SJCRH30 (cell line): ENCODE results near the gene GTF3C1. TPM values are rescaled to one million over a fixed set of nuclear protein-coding genes. Genes with fewer than 3 reads are reported as not detected.
"Not testable (repeated sequence)": the region's sequence is repeated elsewhere in the genome, so short reads cannot be mapped to it uniquely, and the experiment has no call there.

Experiments used
- DNase-seq, 2 experiments: peaks; one replicate each; pipeline ENCODE4 v3.0.0-alpha.2; 2015 to 2020
- H3K27ac ChIP-seq: fragments of 250-450 bp; sonication (Bioruptor Pico); 2 replicates; pipeline ENCODE4 v1.5.1; 2020; ENCODE audit warnings: mild to moderate bottlenecking, moderate library complexity
- H3K27me3 ChIP-seq: fragments of 250-450 bp; sonication (Bioruptor Pico); 2 replicates; pipeline ENCODE4 v1.5.1; 2020; ENCODE audit warnings: mild to moderate bottlenecking, moderate library complexity
- H3K36me3 ChIP-seq: fragments of 250-450 bp; sonication (Bioruptor Pico); 2 replicates; pipeline ENCODE4 v1.5.1; 2020; ENCODE audit warnings: mild to moderate bottlenecking, moderate library complexity
- H3K4me1 ChIP-seq: fragments of 250-450 bp; sonication (Bioruptor Pico); 2 replicates; pipeline ENCODE4 v1.5.1; 2020; ENCODE audit warnings: mild to moderate bottlenecking, moderate library complexity
- H3K4me3 ChIP-seq: fragments of 250-450 bp; sonication (Bioruptor Pico); 2 replicates; pipeline ENCODE4 v1.5.1; 2020; ENCODE audit warnings: mild to moderate bottlenecking, moderate library complexity
- H3K9me3 ChIP-seq: fragments of 250-450 bp; sonication (Bioruptor Pico); replicated peaks from 2 replicates; pipeline ENCODE4 v1.5.1; 2020; ENCODE audit warnings: mild to moderate bottlenecking, moderate library complexity
- total RNA-seq: library from RNA; depleted of rRNA; stranded (reverse); fragments of >200 nt; shearing (Covaris generic); gene quantifications from 2 replicates; pipeline ENCODE4 v1.2.3, GENCODE V29; 2014

Gene GTF3C1
- total RNA-seq, 1 experiment from 2014 or later: 124 TPM

DNA sequence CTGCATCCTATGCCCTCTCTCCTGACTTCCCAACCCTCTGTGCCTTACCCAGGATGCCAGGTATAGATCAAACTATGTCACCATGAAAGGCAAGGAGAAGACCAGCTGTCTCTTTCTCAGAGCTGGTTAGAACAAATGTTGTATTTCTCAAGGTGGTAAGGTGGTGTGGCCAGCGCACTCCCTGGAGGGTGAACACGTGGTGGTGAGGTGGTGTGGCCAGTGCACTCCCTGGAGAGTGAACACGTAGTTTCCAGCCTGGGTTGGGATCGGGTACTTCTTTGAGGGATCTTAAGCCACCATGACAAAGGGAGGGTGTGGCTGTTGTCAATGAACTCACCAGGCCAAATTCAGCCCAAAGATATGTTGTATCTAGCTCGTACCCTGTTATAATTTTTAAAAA, 27.0 kb upstream of the GTF3C1 start:
- DNase-seq: peak; percentile 15 to 29
- Histone ChIP-seq H3K27ac (peak overlapping the region; percentile 36; the same call in 1 of the 2 replicates), H3K9me3 (no peaks in the 10 kb centered on the region), H3K4me3 (no peak overlapping the region), H3K36me3 (no peaks in the 10 kb centered on the region), H3K4me1 (peaks cover 37% of the 10 kb centered on the region), H3K27me3 (no peaks in the 10 kb centered on the region)

GRCh38 chr16:27572711-27573110, 23.0 kb upstream of the GTF3C1 start:
- DNase-seq: no peak
- 0 out of 2 replicates have a peak, but pooled peaks cover 2% of the 10 kb centered on the region for H3K36me3 ChIP-seq
- no peaks in the 10 kb centered on the region for H3K27me3 ChIP-seq
- no peaks in the 10 kb centered on the region for H3K9me3 ChIP-seq
- H3K4me1 ChIP-seq: peaks cover 24% of the 10 kb centered on the region
- H3K27ac ChIP-seq: peak overlapping the region; percentile 53
- H3K4me3 ChIP-seq: no peak overlapping the region

DNA sequence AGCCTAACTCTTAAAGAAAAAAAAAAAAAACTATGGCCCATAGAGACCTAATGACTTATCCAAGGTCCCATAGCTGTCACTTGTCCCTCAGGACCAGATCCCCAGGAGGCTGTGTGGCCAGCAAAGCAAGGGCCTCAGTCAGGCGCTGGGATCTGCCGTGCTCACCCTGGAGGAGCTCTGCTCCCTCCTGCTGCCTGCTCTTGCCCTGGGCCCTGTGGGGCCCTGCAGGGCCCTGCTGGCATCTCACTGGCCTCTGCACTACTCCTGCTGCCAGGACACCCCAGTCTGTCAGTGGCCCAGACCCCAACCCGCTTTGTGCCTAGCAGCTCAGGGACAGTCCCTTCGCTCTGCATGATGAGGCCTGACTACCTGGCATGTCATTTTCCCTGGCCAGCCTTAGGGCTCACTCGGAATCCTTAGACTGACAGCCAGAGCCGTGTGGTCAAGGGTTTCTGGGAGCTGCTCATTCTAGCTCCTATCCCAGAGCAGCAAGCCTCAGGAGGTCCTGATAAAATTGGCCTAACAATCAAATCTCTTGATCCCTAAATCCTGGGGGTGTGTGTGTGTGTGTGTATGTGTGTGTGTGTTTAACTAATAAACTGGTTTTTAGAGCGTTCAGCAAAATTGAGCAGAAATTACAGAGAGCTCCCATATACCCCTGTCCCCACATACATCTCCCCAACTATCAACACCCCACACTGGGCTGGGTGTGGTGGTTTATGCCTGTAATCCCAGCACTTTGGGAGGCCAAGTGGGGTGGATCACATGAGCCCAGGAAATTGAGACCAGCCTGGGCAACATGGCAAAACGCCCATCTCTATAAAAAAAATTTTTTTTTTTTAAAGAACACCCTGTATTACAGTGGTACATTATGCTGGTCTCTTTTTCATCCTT, 22.0 kb upstream of the GTF3C1 start:
- Histone ChIP-seq H3K4me3 (no peak overlapping the region), H3K36me3 (0 out of 2 replicates have a peak, but pooled peaks cover 2% of the 10 kb centered on the region), H3K9me3 (no peaks in the 10 kb centered on the region), H3K4me1 (peaks cover 16% of the 10 kb centered on the region), H3K27ac (peak overlapping the region; percentile 53), H3K27me3 (no peaks in the 10 kb centered on the region)
- peak; percentile 38 to 41 for DNase-seq

- peaks cover 16% of the 10 kb centered on the region for H3K4me1 ChIP-seq
- not testable (repeated sequence) for H3K9me3 ChIP-seq, H3K4me3 ChIP-seq, DNase-seq, H3K36me3 ChIP-seq, H3K27me3 ChIP-seq, H3K27ac ChIP-seq
These were observed 21.3 kb upstream of the GTF3C1 start for GRCh38 chr16:27570986-27571385.

- Histone ChIP-seq H3K36me3 (0 out of 2 replicates have a peak, but pooled peaks cover 2% of the 10 kb centered on the region), H3K27ac (no peak overlapping the region), H3K4me3 (no peak overlapping the region), H3K9me3 (no peaks in the 10 kb centered on the region), H3K27me3 (no peaks in the 10 kb centered on the region), H3K4me1 (peaks cover 16% of the 10 kb centered on the region)
- DNase-seq: no peak
These were observed 18.4 kb upstream of the GTF3C1 start for GRCh38 chr16:27568077-27568476.

DNA sequence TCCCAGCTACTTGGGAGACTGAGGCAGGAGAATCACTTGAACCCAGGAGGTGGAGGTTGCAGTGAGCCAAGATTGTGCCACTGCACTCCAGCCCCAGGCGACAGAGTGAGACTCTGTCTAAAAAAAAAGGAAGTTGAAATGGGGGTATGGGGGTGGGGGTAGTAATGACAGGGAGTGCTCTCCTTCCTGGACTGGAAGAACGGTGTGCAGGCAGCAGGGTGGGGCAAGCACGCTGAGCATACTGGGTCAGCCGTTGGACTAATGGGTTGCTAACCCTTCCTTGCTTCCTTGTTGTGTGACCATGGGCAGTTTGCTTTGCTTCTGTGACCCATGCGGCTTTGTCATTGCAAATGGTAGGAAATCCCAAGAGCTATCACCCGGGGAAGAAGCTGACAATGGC, 16.7 kb upstream of the GTF3C1 start:
- DNase-seq: no peak
- no peak overlapping the region for H3K4me3 ChIP-seq
- H3K27ac ChIP-seq: no peak overlapping the region
- H3K9me3 ChIP-seq: no peaks in the 10 kb centered on the region
- H3K4me1 ChIP-seq: peaks cover 1% of the 10 kb centered on the region; the same call in 1 of the 2 replicates
- 0 out of 2 replicates have a peak, but pooled peaks cover 2% of the 10 kb centered on the region for H3K36me3 ChIP-seq
- no peaks in the 10 kb centered on the region for H3K27me3 ChIP-seq

DNA sequence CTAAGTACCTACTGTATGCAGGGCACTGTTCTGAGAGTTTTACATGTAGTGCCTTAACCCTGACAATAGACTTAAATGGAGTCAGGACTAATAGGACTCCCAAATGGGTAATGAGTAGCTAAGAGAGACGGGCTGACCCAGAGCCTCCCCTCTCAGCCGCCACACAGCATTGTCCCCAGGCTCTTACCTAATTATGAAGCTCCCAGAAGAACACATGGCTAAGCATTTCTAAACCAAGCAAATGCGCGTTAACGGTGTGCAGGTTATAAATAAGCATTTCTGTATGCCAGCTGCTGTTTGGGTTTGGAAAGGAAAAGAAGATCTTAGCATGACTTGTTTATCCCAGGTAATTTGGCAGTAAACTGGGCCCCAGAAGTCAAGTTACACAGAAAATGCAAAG, 14.5 kb upstream of the GTF3C1 start:
- H3K27me3 ChIP-seq: no peaks in the 10 kb centered on the region
- H3K4me1 ChIP-seq: no peaks in the 10 kb centered on the region
- H3K36me3 ChIP-seq: 0 out of 2 replicates have a peak, but pooled peaks cover 1% of the 10 kb centered on the region
- no peak overlapping the region for H3K4me3 ChIP-seq
- no peaks in the 10 kb centered on the region for H3K9me3 ChIP-seq
- no peak for DNase-seq
- no peak overlapping the region for H3K27ac ChIP-seq

DNA sequence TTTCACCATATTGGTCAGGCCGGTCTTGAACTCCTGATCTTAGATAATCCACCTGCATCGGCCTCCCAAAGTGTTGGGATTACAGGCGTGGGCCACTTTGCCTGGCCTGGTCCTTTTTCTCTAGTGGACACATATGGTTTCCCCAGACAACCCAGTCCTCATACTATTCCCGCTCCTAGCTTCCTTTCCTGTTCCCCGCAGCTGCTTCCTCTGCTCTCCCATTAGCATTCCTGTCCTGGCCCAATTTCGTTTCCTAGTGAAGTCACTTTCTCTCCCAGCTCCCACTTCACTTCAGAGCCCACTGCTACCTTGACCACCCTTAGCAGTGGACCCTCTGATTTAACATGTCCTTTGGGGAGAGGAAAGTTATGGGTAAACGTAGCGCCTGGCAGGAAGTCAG, 11.5 kb upstream of the GTF3C1 start:
- H3K9me3 ChIP-seq: no peaks in the 10 kb centered on the region
- no peaks in the 10 kb centered on the region for H3K4me1 ChIP-seq
- H3K4me3 ChIP-seq: no peak overlapping the region
- no peaks in the 10 kb centered on the region for H3K36me3 ChIP-seq
- DNase-seq: no peak
- H3K27ac ChIP-seq: no peak overlapping the region
- no peaks in the 10 kb centered on the region for H3K27me3 ChIP-seq

DNA sequence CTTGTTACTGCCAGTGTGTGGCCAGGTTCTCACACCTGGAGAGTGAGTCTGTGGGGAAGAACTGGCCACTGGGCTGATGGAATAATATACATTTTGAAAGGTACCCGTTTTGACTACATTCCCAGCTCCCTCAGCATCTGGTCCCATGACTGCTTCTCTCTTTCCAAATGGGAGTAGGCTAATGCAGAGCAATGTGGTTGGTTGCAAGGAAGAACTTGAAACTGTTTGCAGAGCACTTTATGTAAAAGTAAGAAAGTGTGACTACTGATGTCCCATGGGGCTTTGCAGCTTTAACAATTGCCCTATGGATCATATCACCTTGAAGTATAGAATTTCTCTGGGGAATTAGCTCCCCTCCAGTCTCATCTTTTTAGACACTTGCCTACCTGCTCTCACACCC, 9.2 kb upstream of the GTF3C1 start:
- Histone ChIP-seq H3K27me3 (no peaks in the 10 kb centered on the region), H3K4me1 (no peaks in the 10 kb centered on the region), H3K27ac (no peak overlapping the region), H3K9me3 (no peaks in the 10 kb centered on the region), H3K4me3 (no peak overlapping the region), H3K36me3 (no peaks in the 10 kb centered on the region)
- DNase-seq: no peak

- DNase-seq: no peak
- Histone ChIP-seq H3K9me3 (no peaks in the 10 kb centered on the region), H3K27me3 (no peaks in the 10 kb centered on the region), H3K4me3 (no peak overlapping the region), H3K4me1 (no peaks in the 10 kb centered on the region), H3K27ac (no peak overlapping the region), H3K36me3 (no peaks in the 10 kb centered on the region)
These were observed 8.7 kb upstream of the GTF3C1 start for GRCh38 chr16:27558434-27558833.

GRCh38 chr16:27556471-27556870, 6.8 kb upstream of the GTF3C1 start:
- Histone ChIP-seq H3K27ac (no peak overlapping the region), H3K4me1 (no peaks in the 10 kb centered on the region), H3K4me3 (no peak overlapping the region), H3K9me3 (no peaks in the 10 kb centered on the region), H3K27me3 (no peaks in the 10 kb centered on the region), H3K36me3 (no peaks in the 10 kb centered on the region)
- no peak for DNase-seq

DNA sequence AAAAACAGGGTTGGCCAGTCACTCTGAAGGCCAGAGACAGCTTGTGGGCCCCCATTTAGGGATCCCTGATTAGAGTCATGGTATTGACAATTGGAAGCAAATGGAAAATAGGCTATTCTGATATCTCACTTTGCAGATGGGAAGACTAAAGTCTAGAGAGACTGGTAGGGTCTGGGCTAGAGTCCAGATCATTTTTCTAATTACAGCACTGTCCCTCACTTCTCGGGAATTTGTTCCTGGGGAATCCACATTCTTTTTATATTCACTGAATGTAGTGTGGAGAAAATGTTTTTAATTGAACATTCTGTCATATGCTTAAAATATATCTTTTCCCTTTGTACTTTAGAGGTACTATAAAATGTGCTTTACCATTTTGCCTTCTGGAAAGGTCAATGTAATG, 1.3 kb upstream of the GTF3C1 start:
- no peak overlapping the region for H3K4me3 ChIP-seq
- no peak overlapping the region for H3K27ac ChIP-seq
- H3K4me1 ChIP-seq: peaks cover 15% of the 10 kb centered on the region
- DNase-seq: no peak
- no peaks in the 10 kb centered on the region for H3K9me3 ChIP-seq
- peaks cover 5% of the 10 kb centered on the region for H3K36me3 ChIP-seq
- H3K27me3 ChIP-seq: no peaks in the 10 kb centered on the region

DNA sequence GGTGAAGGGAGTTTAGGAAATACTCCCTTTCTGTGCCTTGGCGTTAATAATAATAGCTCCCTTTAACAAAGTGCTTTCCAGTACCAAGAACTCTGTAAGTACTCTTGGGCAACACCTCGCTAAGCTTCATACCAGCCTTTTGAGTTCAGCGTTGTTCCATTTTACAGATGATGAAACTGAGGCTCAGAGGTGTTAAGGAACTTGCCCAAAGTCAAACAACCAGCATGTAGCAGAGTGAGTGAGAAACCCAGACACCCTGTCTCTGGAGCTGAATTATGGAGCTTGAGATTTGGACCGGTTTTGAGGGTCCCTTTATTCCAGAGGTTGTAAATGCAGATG, 838 bp upstream of the GTF3C1 start:
- H3K9me3 ChIP-seq: no peaks in the 10 kb centered on the region
- no peaks in the 10 kb centered on the region for H3K27me3 ChIP-seq
- no peak overlapping the region for H3K27ac ChIP-seq
- peaks cover 10% of the 10 kb centered on the region for H3K36me3 ChIP-seq
- H3K4me3 ChIP-seq: peak overlapping the region; percentile 82
- no peak for DNase-seq
- peaks cover 15% of the 10 kb centered on the region for H3K4me1 ChIP-seq

GRCh38 chr16:27549464-27549745, 308 bp downstream of the GTF3C1 start:
- Histone ChIP-seq H3K4me3 (peak overlapping the region; percentile 82), H3K9me3 (no peaks in the 10 kb centered on the region), H3K27me3 (no peaks in the 10 kb centered on the region), H3K27ac (peak overlapping the region; percentile 37), H3K4me1 (peaks cover 15% of the 10 kb centered on the region), H3K36me3 (peaks cover 19% of the 10 kb centered on the region)
- no peak for DNase-seq

DNA sequence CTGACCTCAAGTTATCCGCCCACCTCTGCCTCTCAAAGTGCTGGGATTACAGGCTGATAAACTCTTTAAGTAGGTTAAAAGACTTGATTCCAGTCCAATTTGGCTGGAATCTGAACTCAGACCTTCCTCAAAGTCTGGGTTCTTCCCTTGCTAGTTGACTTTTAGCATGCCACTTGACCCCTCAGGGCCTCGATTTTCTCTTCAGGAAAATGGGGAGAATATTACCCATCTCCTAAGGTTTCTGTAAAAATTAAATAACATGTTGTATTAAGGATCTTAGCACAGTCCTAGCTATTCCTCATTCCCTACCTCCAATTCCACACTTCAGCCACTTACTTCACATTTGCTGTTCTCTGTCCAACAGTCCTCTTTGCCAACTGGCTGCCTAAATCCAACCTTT, 1.9 kb downstream of the GTF3C1 start:
- Histone ChIP-seq H3K27me3 (no peaks in the 10 kb centered on the region), H3K4me3 (no peak overlapping the region), H3K36me3 (peaks cover 35% of the 10 kb centered on the region), H3K9me3 (no peaks in the 10 kb centered on the region), H3K4me1 (peaks cover 15% of the 10 kb centered on the region), H3K27ac (peak overlapping the region; percentile 50)
- DNase-seq: no peak

DNA sequence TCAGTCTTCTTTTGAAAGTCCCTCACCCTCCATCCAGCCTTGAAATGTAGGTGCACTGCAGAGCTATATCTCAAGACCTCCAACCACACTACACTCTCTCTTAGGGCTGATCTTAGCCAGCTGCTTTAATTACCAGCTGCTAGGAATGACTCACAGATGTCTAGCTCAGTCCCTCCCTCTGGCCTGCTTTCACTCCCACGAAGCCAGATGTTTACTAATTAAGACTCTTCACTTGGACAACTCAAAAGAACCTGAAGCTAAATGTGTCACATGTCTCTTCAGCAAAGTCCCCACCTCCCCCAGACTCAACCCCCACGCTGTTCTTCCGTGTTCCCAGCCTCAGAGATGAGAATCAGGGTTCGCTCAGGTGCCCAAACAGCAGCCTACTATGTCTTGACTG, 2.6 kb downstream of the GTF3C1 start:
- no peak overlapping the region for H3K4me3 ChIP-seq
- H3K9me3 ChIP-seq: no peaks in the 10 kb centered on the region
- H3K27me3 ChIP-seq: no peaks in the 10 kb centered on the region
- H3K36me3 ChIP-seq: peaks cover 39% of the 10 kb centered on the region
- peaks cover 15% of the 10 kb centered on the region for H3K4me1 ChIP-seq
- H3K27ac ChIP-seq: peak overlapping the region; percentile 50
- peak; percentile 46 to 68 for DNase-seq
